ENCODE data around the gene CHERP. TPM values are rescaled to one million over a fixed set of nuclear protein-coding genes. Genes with fewer than 3 reads are reported as not detected.

Gene CHERP
- total and polyA plus RNA-seq, 2 of the 4 experiments (the other 2 are of a cell fraction), result 0.54 to 13.5 TPM

DNA sequence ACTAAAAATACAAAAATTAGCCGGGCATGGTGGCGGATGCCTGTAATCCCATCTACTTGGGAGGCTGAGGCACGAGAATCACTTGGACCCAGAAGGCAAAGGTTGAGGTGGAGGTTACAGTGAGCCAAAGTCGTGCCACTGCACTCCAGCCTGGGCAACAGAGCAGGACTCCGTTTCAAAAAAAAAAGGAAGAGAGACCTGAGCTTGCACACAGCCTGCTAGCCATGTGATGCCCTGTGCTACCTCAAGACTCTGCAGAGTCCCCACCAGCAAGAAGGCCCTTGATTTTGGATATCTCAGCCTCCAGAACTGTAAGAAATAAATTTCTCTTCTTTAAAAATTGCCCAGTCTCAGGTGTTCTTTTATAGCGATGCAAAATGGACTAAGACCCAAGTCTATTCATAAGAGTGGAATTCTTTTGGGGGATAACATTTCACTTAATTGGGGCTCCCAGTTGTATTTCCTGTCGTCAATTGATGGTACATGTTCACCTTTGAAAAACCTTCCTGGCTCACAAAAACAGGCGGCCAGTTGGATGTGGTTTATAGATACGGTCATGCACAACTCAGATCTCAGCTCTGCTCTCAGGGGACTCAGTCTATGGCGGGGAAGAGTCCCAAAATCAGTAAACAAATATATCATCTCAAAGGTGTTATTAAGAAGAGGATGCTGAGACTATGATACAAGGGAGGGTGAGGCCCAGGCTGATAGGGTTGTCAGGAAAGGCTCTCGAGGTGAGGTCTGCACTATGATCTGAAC lies 2.4 kb upstream of the CHERP start:
- Histone ChIP-seq H3K9me1 (ENCODE audit: insufficient read depth, low read length) (peaks cover 7% of the 10 kb centered on the region; the same call in 1 of the 2 replicates), H4K20me1 (ENCODE audit: insufficient read depth, low read length) (peaks cover 21% of the 10 kb centered on the region), H2BK20ac (ENCODE audit: low read depth, low read length) (no peak overlapping the region), H3K4me2 (ENCODE audit: low read depth, low read length) (no peak overlapping the region), H4K91ac (ENCODE audit: insufficient read depth, low read depth, low read length) (no peak overlapping the region), H3K27ac (ENCODE audit: insufficient read depth, low read length) (no peak overlapping the region), H2AK5ac (ENCODE audit: low read depth, low read length) (no peak overlapping the region), H3K27me3 (ENCODE audit: control insufficient read depth, insufficient read depth, low read length) (no peaks in the 10 kb centered on the region), H2AK9ac (replicated peaks; ENCODE audit: low read depth, low read length, poor library complexity) (no peak overlapping the region), H3K56ac (ENCODE audit: extremely low read depth, insufficient read depth, low read length) (no peak overlapping the region), H3K18ac (ENCODE audit: low read depth, low read length) (no peak overlapping the region), H3K4ac (ENCODE audit: low read depth, low read length) (no peak overlapping the region), H3K4me1 (ENCODE audit: control insufficient read depth, insufficient read depth, low read length) (peaks cover 2% of the 10 kb centered on the region), H2AFZ (replicated peaks; ENCODE audit: low read length, poor library complexity) (no peak overlapping the region), H3K9ac (ENCODE audit: low read depth, low read length) (no peak overlapping the region), H3K79me1 (ENCODE audit: low read depth in 1 of 2, low read length in 2 of 2) (peaks cover 20 to 58% of the 10 kb centered on the region in 2 experiments), H2BK120ac (ENCODE audit: low read depth, low read length) (no peak overlapping the region), H3K4me3 (ENCODE audit: insufficient read depth, low read depth, low read length) (no peak overlapping the region), H4K8ac (ENCODE audit: low read depth in 2 of 2, low read length in 2 of 2) (no peak overlapping the region), H3K9me3 (ENCODE audit: control insufficient read depth, insufficient read depth, low read length) (no peaks in the 10 kb centered on the region), H2BK5ac (ENCODE audit: low read depth, low read length, poor library complexity, severe bottlenecking) (no peak overlapping the region), H3K23ac (ENCODE audit: low read depth, low read length) (no peak overlapping the region), H3K36me3 (ENCODE audit: control insufficient read depth, insufficient read depth, low read length) (peaks cover 6% of the 10 kb centered on the region), H3K14ac (replicated peaks; ENCODE audit: low read depth, low read length) (no peak overlapping the region), H4K5ac (ENCODE audit: low read depth, low read length) (no peak overlapping the region), H2BK15ac (ENCODE audit: low read depth, low read length) (no peak overlapping the region)
- DNase-seq (no peak), ATAC-seq (ENCODE audit: low read depth) (no peak)
- BruUV-seq (replicated peaks), result no TSS peak
- POLR2A ChIA-PET (ENCODE audit: unreplicated experiment), result no interaction called here
- intact Hi-C loops (cut with micrococcal nuclease), result no loop called here
- dilution Hi-C loops (cut with HindIII; ENCODE audit: low sequenced_read_pairs, unreplicated experiment), result no loop called here
- CTCF ChIA-PET, result no interaction called here
- in situ Hi-C loops (cut with MboI; ENCODE audit: low sequenced_read_pairs), result no loop called here
- WGBS, 2 experiments (ENCODE audit: extremely low coverage in 2 of 2, insufficient read length in 1 of 2), result 100% methylated on average over 3 of the region's 11 CpGs; no CpG with 5 or more reads in 1 of the 2 experiments
- TF ChIP-seq SMC3 (IDR thresholded peaks at IDR 0.05; ENCODE audit: low read depth, low read length), result no peak
- TF ChIP-seq CEBPB (IDR thresholded peaks at IDR 0.05; ENCODE audit: low read depth, low read length), result no peak
- TF ChIP-seq CHD1 (IDR thresholded peaks at IDR 0.05; ENCODE audit: low read depth, low read length), result no peak
- no peak for TF ChIP-seq MAFK (IDR thresholded peaks at IDR 0.05; ENCODE audit: low read depth, low read length)
- TF ChIP-seq POLR2A (IDR thresholded peaks at IDR 0.05; ENCODE audit: low read depth, low read length), result no peak
- no peak for TF ChIP-seq RCOR1 (IDR thresholded peaks at IDR 0.05; ENCODE audit: insufficient replicate concordance, low read length)
- no peak for TF ChIP-seq RAD21 (IDR thresholded peaks at IDR 0.05; ENCODE audit: low read length)
- no peak for TF ChIP-seq RFX5 (IDR thresholded peaks at IDR 0.05; ENCODE audit: low read depth, low read length)
- TF ChIP-seq ELK1 (IDR thresholded peaks at IDR 0.05; ENCODE audit: borderline replicate concordance, low read depth, low read length), result no peak
